GM08714 (cell line): ENCODE measurements around the gene SNRPN.
A peak's percentile ranks its signal among the peaks of the same experiment; 100 is the strongest.
"Not testable (repeated sequence)": the region's sequence is repeated elsewhere in the genome, so short reads cannot be mapped to it uniquely, and the experiment has no call there.

Experiments
- H3K4me3 ChIP-seq: fragments of 200-500 bp; sonication (Bioruptor generic); 2 replicates; pipeline ENCODE4 v1.5.1; 2014; ENCODE audit warnings: mild to moderate bottlenecking, low read length, inconsistent platforms
- ZNF274 ChIP-seq: IDR thresholded peaks from 2 replicates; pipeline ENCODE4 v1.6.1; 2012; ENCODE audit warnings: mild to moderate bottlenecking, low read depth, low read length

Gene SNRPN

DNA sequence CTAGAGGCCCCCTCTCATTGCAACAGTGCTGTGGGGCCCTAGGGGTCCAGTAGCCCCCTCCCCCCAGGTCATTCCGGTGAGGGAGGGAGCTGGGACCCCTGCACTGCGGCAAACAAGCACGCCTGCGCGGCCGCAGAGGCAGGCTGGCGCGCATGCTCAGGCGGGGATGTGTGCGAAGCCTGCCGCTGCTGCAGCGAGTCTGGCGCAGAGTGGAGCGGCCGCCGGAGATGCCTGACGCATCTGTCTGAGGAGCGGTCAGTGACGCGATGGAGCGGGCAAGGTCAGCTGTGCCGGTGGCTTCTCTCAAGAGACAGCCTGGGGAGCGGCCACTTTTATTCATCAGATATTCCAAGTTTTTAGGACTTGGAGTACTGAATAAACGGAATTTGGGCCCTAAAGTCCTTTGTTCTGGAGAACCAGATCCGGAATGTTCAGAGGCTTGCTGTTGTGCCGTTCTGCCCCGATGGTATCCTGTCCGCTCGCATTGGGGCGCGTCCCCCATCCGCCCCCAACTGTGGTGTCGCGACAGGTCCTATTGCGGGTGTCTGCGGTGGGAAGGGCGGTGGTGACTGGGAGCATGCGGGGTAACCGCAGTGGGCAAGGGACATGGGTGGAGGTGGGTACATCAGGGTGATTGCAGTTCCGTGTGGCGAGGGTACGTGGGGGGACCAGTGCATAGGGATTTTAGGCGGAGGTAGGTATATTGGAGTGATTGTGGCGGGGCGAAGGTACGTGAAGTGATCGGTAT lies at the start of gene SNRPN, which contains the start of gene SNURF:
TSS of gene SNRPN (plus strand) at position 205 of the 748 bp plus-strand sequence. CDS start 19,467 bp downstream, outside the sequence.
TSS of gene SNURF (plus strand) at position 205 of the 748 bp plus-strand sequence. CDS start at position 267, 62 bp downstream.
- no peak for TF ChIP-seq ZNF274
- H3K4me3 ChIP-seq = peak within 1 kb of the TSS; percentile 95

GRCh38 chr15:24916305-24917009 lies 38.3 kb upstream of the SNRPN start:
- H3K4me3 ChIP-seq = no peak overlapping the region
- TF ChIP-seq ZNF274 = no peak

DNA sequence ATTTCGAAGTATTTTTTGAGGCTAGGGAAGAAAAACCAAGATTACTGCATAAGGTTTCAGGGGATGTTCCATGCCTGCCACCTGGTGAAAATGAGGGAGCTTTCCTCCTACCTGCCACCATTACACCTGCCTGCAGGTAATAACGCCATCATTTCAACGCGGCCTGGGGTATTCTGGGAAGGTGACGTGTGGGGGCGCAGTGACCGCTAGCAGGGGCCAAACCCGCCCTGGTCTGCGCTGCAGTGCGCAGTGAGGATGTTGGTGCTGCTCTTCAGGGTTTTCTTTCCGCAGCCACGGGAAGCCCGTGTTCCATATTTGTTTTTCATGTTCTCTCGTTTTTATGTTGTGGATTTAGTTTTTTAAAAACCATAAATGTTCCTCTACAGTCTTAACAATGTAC lies 37.4 kb upstream of the SNRPN start:
- no peak overlapping the region for H3K4me3 ChIP-seq
- TF ChIP-seq ZNF274 = no peak

GRCh38 chr15:24919446-24919845 lies 35.3 kb upstream of the SNRPN start:
- no peak for TF ChIP-seq ZNF274
- H3K4me3 ChIP-seq = no peak overlapping the region

DNA sequence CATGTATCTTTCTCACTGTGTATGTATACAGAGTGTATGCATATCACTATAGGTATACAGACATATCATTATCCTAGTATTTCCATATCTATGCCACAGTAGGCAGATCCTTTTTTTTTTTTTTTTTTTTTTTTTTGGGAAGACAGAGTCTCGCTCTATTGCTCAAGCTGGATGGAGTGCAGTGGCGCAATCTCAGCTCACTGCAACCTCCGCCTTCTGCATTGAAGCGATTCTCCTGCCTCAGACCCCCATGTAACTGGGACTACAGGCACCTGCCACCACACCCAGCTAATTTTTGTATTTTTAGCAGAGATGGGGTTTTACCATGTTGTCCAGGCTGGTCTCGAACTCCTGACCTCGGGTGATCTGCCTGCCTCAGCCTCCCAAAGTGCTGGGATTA lies 32.0 kb upstream of the SNRPN start:
- not testable (repeated sequence) for H3K4me3 ChIP-seq

GRCh38 chr15:24924153-24924552 lies 30.6 kb upstream of the SNRPN start:
- H3K4me3 ChIP-seq = no peak overlapping the region
- no peak for TF ChIP-seq ZNF274

DNA sequence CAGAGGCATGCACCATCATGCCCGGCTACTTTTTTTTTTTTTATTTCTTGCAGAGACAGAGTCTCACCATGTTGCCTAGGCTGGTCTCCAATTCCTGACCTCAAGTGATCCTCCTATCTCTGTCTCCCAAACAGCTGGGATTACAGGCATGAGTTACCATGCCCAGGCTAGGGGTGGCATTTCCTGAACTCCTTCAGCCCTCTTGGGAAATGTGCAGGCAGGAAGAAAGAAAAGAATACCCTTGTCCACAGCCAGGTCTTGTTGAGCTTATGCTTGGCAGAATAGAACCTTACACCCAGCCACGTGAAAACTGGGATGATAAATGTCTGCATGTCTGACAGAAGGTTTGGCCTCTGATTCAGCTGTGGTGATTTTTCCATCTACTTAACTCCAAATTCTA lies 30.2 kb upstream of the SNRPN start:
- no peak for TF ChIP-seq ZNF274

GRCh38 chr15:24931874-24932732 lies 22.7 kb upstream of the SNRPN start:
- not testable (repeated sequence) for H3K4me3 ChIP-seq

More for the DNA sequence above, 30.2 kb upstream of the SNRPN start:
- no peak overlapping the region for H3K4me3 ChIP-seq

DNA sequence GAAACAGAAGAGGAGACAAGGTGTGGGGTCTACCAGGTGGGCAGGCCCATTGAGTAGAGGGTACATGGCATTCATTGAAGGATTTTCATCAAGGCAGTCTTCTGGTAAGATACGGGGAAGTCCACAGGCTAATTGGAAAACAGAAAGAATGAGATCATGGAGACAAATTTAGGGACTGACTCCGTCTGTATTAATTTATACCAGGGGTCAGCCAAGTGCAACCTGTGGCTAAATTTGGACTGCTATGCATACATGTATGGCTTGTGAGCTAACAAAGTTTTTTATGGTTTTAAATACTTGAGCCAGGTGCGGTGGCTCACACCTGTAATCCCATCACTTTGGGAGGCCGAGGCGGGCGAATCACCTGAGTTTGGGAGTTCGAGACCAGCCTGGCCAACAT lies 21.1 kb upstream of the SNRPN start:
- no peak for TF ChIP-seq ZNF274
- no peak overlapping the region for H3K4me3 ChIP-seq

GRCh38 chr15:24938224-24938623 lies 16.6 kb upstream of the SNRPN start:
- not testable (repeated sequence) for H3K4me3 ChIP-seq

GRCh38 chr15:24940236-24940635 lies 14.6 kb upstream of the SNRPN start:
- H3K4me3 ChIP-seq = no peak overlapping the region
- no peak for TF ChIP-seq ZNF274

GRCh38 chr15:24943361-24943760 lies 11.4 kb upstream of the SNRPN start:
- H3K4me3 ChIP-seq = no peak overlapping the region
- TF ChIP-seq ZNF274 = no peak

GRCh38 chr15:24944954-24945353 lies 9.8 kb upstream of the SNRPN start:
- no peak for TF ChIP-seq ZNF274
- no peak overlapping the region for H3K4me3 ChIP-seq

DNA sequence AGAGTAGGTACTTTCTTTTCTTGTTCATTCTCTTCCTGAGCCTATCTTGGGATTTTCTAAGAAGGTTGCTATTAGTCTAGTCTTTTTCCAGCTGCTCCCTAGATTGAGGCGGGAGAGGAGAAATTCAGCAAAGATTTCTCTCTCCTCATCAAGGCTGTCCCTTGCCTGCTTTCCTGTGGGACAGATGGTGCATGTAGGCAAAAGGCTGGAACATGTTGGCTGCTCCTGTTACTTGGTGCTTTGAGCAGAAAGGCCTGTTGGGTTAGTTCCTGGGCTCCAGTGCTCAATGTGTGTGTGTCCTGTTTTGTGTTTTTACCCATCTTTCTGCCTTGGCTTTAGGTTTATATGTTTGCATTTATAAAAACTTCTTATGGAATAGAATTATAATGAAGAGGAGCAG lies 9.1 kb upstream of the SNRPN start:
- no peak overlapping the region for H3K4me3 ChIP-seq
- TF ChIP-seq ZNF274 = no peak

DNA sequence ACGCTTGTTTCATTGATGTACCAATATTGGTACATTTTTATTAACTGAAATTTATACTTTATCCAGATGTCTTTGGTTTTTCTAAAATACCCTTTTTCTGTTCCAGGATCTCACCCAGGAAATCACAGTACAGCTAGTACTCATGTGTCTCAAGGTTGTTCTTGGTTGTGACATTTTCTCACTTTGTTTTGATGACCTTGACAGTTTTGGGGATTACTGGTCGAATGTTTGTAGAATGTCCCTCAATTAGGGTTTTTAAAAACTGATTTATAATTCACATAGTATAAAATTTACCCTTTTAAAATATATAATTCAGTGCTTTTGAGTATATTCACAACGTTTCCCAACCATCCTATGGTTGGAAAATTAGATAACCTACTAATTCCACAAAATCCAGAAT lies 6.3 kb upstream of the SNRPN start:
- TF ChIP-seq ZNF274 = no peak
- no peak overlapping the region for H3K4me3 ChIP-seq
